ENCODE measurements around the gene PDE6H. TPM values are rescaled to one million over a fixed set of nuclear protein-coding genes. Genes with fewer than 3 reads are reported as not detected.

The PDE6H gene
- total and polyA plus RNA-seq, 2 donors (not counting 3 experiments of a cell fraction or from before 2014, with no cell fraction given) = not detected

DNA sequence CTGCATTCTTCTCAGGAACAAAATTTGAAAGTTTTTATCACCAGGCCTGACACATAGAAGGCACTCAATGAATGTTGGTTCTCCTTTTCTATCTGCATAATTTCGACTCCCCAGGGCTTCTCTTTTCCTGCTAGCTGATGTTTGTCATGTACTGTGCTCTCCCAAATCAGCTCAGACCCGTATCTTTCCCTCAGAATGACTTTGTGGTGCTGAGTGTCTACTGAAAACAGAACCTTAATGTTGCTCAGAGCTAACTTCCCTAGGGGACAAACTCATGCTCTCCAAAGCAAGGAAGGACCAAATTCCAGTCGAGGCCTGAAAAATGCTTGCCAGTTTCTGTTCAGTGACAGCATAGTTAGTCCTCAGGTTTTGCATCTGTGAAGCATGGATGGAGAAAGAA lies 13.4 kb upstream of the PDE6H start:
- Histone ChIP-seq H3K36me3 (ENCODE audit: control insufficient read depth in 2 of 2, extremely low read depth in 1 of 2, insufficient read depth in 2 of 2, low read length in 2 of 2) (no peaks in the 10 kb centered on the region), H3K4me1 (ENCODE audit: control insufficient read depth, extremely low read depth, insufficient read depth, low read length) (peaks cover 54% of the 10 kb centered on the region)

More for the DNA sequence above, 13.4 kb upstream of the PDE6H start:
- FAIRE-seq (no peak), DNase-seq (ENCODE audit: low read depth, low spot score) (no peak)
- ChIA-PET POLR2A (no interaction called here), CTCF (interaction anchor here (1.4 kb wide), 1 partner anchor 36 kb away, joined by 4 read pairs; no protein-coding TSS in a partner anchor)
- H3K4me3 ChIP-seq (replicated peaks in 1 of 3; ENCODE audit: insufficient read depth in 1 of 3, low read depth in 1 of 3, low read length in 3 of 3) = peak overlapping the region in 2 of 3 experiments; percentile 57 to 78
- TF ChIP-seq POLR2A (IDR thresholded peaks at IDR 0.05; ENCODE audit: low read depth, low read length) (no peak), MYC (IDR thresholded peaks at IDR 0.05; ENCODE audit: low read depth, low read length) (no peak), POLR2AphosphoS5 (IDR thresholded peaks at IDR 0.05; ENCODE audit: insufficient read depth, low read depth, low read length) (no peak), JUN (IDR thresholded peaks at IDR 0.05; ENCODE audit: borderline replicate concordance, insufficient read depth, insufficient read length, low read depth) (no peak), GATA2 (IDR thresholded peaks at IDR 0.05; ENCODE audit: insufficient read depth, insufficient read length, low read depth, low read length) (no peak), FOS (IDR thresholded peaks at IDR 0.05; ENCODE audit: borderline replicate concordance, insufficient read depth, low read length) (no peak), EZH2 (IDR thresholded peaks at IDR 0.05; ENCODE audit: borderline replicate concordance, low read depth, low read length, severe bottlenecking) (no peak)
- TF ChIP-seq, protein P1, sequence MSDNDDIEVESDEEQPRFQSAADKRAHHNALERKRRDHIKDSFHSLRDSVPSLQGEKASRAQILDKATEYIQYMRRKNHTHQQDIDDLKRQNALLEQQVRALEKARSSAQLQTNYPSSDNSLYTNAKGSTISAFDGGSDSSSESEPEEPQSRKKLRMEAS (IDR thresholded peaks at IDR 0.05; ENCODE audit: insufficient read depth, insufficient read length) = no peak
- TF ChIP-seq, protein P2, sequence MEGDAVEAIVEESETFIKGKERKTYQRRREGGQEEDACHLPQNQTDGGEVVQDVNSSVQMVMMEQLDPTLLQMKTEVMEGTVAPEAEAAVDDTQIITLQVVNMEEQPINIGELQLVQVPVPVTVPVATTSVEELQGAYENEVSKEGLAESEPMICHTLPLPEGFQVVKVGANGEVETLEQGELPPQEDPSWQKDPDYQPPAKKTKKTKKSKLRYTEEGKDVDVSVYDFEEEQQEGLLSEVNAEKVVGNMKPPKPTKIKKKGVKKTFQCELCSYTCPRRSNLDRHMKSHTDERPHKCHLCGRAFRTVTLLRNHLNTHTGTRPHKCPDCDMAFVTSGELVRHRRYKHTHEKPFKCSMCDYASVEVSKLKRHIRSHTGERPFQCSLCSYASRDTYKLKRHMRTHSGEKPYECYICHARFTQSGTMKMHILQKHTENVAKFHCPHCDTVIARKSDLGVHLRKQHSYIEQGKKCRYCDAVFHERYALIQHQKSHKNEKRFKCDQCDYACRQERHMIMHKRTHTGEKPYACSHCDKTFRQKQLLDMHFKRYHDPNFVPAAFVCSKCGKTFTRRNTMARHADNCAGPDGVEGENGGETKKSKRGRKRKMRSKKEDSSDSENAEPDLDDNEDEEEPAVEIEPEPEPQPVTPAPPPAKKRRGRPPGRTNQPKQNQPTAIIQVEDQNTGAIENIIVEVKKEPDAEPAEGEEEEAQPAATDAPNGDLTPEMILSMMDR (IDR thresholded peaks at IDR 0.05; ENCODE audit: extremely low read depth in 1 of 2, insufficient read depth in 1 of 2, low read depth in 1 of 2, low read length in 2 of 2) = no peak
- dilution Hi-C loops (cut with MboI; ENCODE audit: extremely low pct_ligation_motif_present, low sequenced_read_pairs) = loop anchor here (10.0 kb wide), 1 partner anchor 125 kb away; no protein-coding TSS in a partner anchor
- H3K9me1 ChIP-seq (replicated peaks; ENCODE audit: control insufficient read depth, extremely low read depth, insufficient read depth, low read length) = no peaks in the 10 kb centered on the region
- intact Hi-C loops (cut with micrococcal nuclease) = loop anchor here (5.0 to 10.0 kb wide), 2 partner anchors 592 to 705 kb away; partner anchors contain the start of gene ATF7IP
- no peaks in the 10 kb centered on the region for H4K20me1 ChIP-seq (replicated peaks; ENCODE audit: control insufficient read depth, extremely low read depth, insufficient read depth, low read length)
- H3K79me2 ChIP-seq (ENCODE audit: control insufficient read depth, insufficient read depth, low read length) = peaks cover 68% of the 10 kb centered on the region
- H3K4me2 ChIP-seq (ENCODE audit: insufficient read depth, low read length) = peak overlapping the region; percentile 98
- BruUV-seq (replicated peaks) = no TSS peak
- no peak overlapping the region for H2AFZ ChIP-seq (ENCODE audit: low read depth, low read length)
- H3K9me3 ChIP-seq (replicated peaks; ENCODE audit: control insufficient read depth, insufficient read depth, low read length) = no peaks in the 10 kb centered on the region
- H3K27me3 ChIP-seq (ENCODE audit: control insufficient read depth in 2 of 2, insufficient read depth in 2 of 2, low read length in 2 of 2) = no peaks in the 10 kb centered on the region
- peak overlapping the region; percentile 80 for H3K27ac ChIP-seq (ENCODE audit: insufficient read depth, low read depth, low read length)
- peak overlapping the region; percentile 12 for H3K9ac ChIP-seq (replicated peaks; ENCODE audit: extremely low read depth, insufficient read depth, low read length)
